NCI-H2029 (cell line): ENCODE measurements around the gene JTB.

ENCODE experiments used
- DNase-seq: peaks from one replicate; lab custom pipeline; 2025; lab: John Stamatoyannopoulos, UW

JTB gene

GRCh38 chr1:153932156-153933131 lies 45.0 kb downstream of the JTB start:
- DNase-seq: no peak

- DNase-seq: no peak
Measured at GRCh38 chr1:153929981-153930948, 47.2 kb downstream of the JTB start.

- no peak for DNase-seq
Measured at GRCh38 chr1:153929426-153929825, 48.0 kb downstream of the JTB start.

GRCh38 chr1:153928791-153929341 lies 48.6 kb downstream of the JTB start:
- DNase-seq: no peak

- DNase-seq: no peak
Measured at GRCh38 chr1:153928245-153928644, 49.2 kb downstream of the JTB start.

GRCh38 chr1:153926405-153926804 lies 51.1 kb downstream of the JTB start:
- no peak for DNase-seq
